Body of pancreas (tissue), 4 donors: ENCODE data around the gene GLI3.

Experiments used
- CTCF ChIP-seq, 7 experiments: fragments of 450-650 bp in 4 of 7; fragments of 200-600 bp in 3 of 7; sonication (generic) in 3 of 7; IDR thresholded peaks; one replicate each; pipeline ENCODE4 v1.5.1; 2016 to 2019; ENCODE audit warnings: antibody characterized with exemption in 7 of 7
- POLR2A ChIP-seq, 3 donors: fragments of 450-650 bp; IDR thresholded peaks; one replicate each; pipeline ENCODE4 v1.6.1; 2016; ENCODE audit warnings: antibody characterized with exemption in 3 of 3, mild to moderate bottlenecking in 2 of 3

- TF ChIP-seq CTCF (IDR thresholded peaks at IDR 0.05) (peak; percentile 79 to 93 (median 89)), POLR2A (IDR thresholded peaks at IDR 0.05) (no peak)
These were observed 293.9 kb downstream of the GLI3 start for GRCh38 chr7:41943094-41943577.
